H1 (cell line): Measurements from ENCODE around the gene NPC2. TPM values are rescaled to one million over a fixed set of nuclear protein-coding genes. Genes with fewer than 3 reads are reported as not detected.

Experiments used
- CTCF ChIA-PET: fragments of 300-600 bp; sonication (Branson Sonifier 250); formaldehyde crosslinking; loops from one replicate; lab custom pipeline; 2021; ENCODE audit not compliant: partially characterized antibody; lab: Charles Lee
- POLR2A ChIA-PET: fragments of 300-600 bp; sonication (Branson Sonifier 250); formaldehyde crosslinking; loops from one replicate; lab custom pipeline; 2021; ENCODE audit warnings: inconsistent platforms; ENCODE audit not compliant: partially characterized antibody; lab: Charles Lee
- DNase-seq, 2 experiments: peaks; one replicate each; pipeline versions ENCODE4 v3.0.0 to v3.0.0-alpha.2; 2010 to 2022; ENCODE audit warnings: low spot score in 2 of 2, low read depth in 1 of 2, mixed read lengths in 1 of 2
- FAIRE-seq: peaks from 2 replicates; lab custom pipeline; 2011; peaks lifted over from hg19 to GRCh38; lab: Jason Lieb, UNC
- H2AFZ ChIP-seq: 2 replicates; pipeline ENCODE4 v1.8.1; 2012; ENCODE audit warnings: low read length, inconsistent platforms
- H2AK5ac ChIP-seq: 2 replicates; pipeline ENCODE4 v1.6.1; 2013; ENCODE audit warnings: low read depth, low read length
- H2BK120ac ChIP-seq: replicated peaks from 2 replicates; pipeline ENCODE3; 2013; ENCODE audit warnings: low read depth, low read length, inconsistent platforms
- H2BK12ac ChIP-seq: 2 replicates; pipeline ENCODE4 v1.6.1; 2013; ENCODE audit warnings: low read depth, low read length
- H2BK15ac ChIP-seq: 2 replicates; pipeline ENCODE4 v1.6.1; 2013; ENCODE audit warnings: low read length
- H2BK20ac ChIP-seq: 2 replicates; pipeline ENCODE4 v1.6.1; 2013; ENCODE audit warnings: low read length
- H2BK5ac ChIP-seq: 2 replicates; pipeline ENCODE4 v1.6.1; 2013; ENCODE audit warnings: low read depth, low read length
- H3K14ac ChIP-seq: 2 replicates; pipeline ENCODE4 v1.6.1; 2013; ENCODE audit warnings: inconsistent platforms; ENCODE audit not compliant: insufficient read length
- H3K18ac ChIP-seq: 2 replicates; pipeline ENCODE4 v1.6.1; 2013; ENCODE audit warnings: low read length; ENCODE audit errors: extremely low read depth
- H3K23ac ChIP-seq: 2 replicates; pipeline ENCODE4 v1.6.1; 2013; ENCODE audit warnings: inconsistent platforms; ENCODE audit not compliant: insufficient read length
- H3K23me2 ChIP-seq: 2 replicates; pipeline ENCODE4 v1.6.1; 2013; ENCODE audit warnings: low read depth, low read length
- H3K27ac ChIP-seq: 2 replicates; pipeline ENCODE4 v1.6.1; 2011; ENCODE audit warnings: low read depth, low read length, inconsistent platforms
- H3K27me3 ChIP-seq, 4 experiments: replicated peaks in 1 of 4; 1 replicate in 1 of 4; 2 replicates in 3 of 4; pipeline versions ENCODE4 v1.6.1 to v1.8.1; 2011 to 2013; ENCODE audit warnings: low read length in 3 of 4, mild to moderate bottlenecking in 3 of 4, inconsistent platforms in 2 of 4, mixed read lengths in 2 of 4, moderate library complexity in 1 of 4; ENCODE audit not compliant: control insufficient read depth in 3 of 4, insufficient read depth in 3 of 4; ENCODE audit errors: extremely low read depth in 1 of 4
- H3K36me3 ChIP-seq, 4 experiments: 2 replicates each; pipeline versions ENCODE4 v1.6.1 to v1.8.1; 2011 to 2013; ENCODE audit warnings: mild to moderate bottlenecking in 4 of 4, low read length in 3 of 4, moderate library complexity in 2 of 4, control low read depth in 1 of 4, inconsistent platforms in 1 of 4; ENCODE audit not compliant: insufficient read depth in 4 of 4, control insufficient read depth in 2 of 4
- H3K4ac ChIP-seq: replicated peaks from 2 replicates; pipeline ENCODE3; 2013; ENCODE audit warnings: low read length, low read depth, mixed read lengths, inconsistent platforms; ENCODE audit not compliant: insufficient read length
- H3K4me1 ChIP-seq, 4 experiments: replicated peaks in 1 of 4; 1 replicate in 1 of 4; 2 replicates in 3 of 4; pipeline versions ENCODE4 v1.6.1 to v1.8.1; 2011 to 2013; ENCODE audit warnings: low read length in 3 of 4, inconsistent platforms in 2 of 4, mixed read lengths in 1 of 4; ENCODE audit not compliant: insufficient read depth in 4 of 4, control insufficient read depth in 3 of 4
- H3K4me2 ChIP-seq, 2 experiments: 2 replicates each; pipeline versions ENCODE4 v1.6.1 to v1.8.1; 2011 to 2013; ENCODE audit warnings: low read depth in 2 of 2, low read length in 2 of 2, control low read depth in 1 of 2, inconsistent platforms in 1 of 2, mild to moderate bottlenecking in 1 of 2; ENCODE audit not compliant: insufficient read depth in 1 of 2
- H3K4me3 ChIP-seq, 4 experiments: fragments of 200-600, 300-600 bp in 1 of 4; sonication (generic), shearing (Covaris generic), sonication (Bioruptor Twin) in 1 of 4; 2 replicates each; pipeline versions ENCODE4 v1.5.1 to v1.8.1; 2011 to 2016; ENCODE audit warnings: low read length in 4 of 4, low read depth in 3 of 4, control low read depth in 2 of 4, inconsistent platforms in 2 of 4, mild to moderate bottlenecking in 2 of 4, mixed read lengths in 1 of 4, moderate library complexity in 1 of 4; ENCODE audit not compliant: insufficient read depth in 2 of 4; ENCODE audit errors: extremely low read depth in 1 of 4
- H3K56ac ChIP-seq: replicated peaks from 2 replicates; pipeline ENCODE3; 2013; ENCODE audit warnings: low read depth, mild to moderate bottlenecking, mixed read lengths, low read length, inconsistent platforms; ENCODE audit not compliant: insufficient read length
- H3K79me1 ChIP-seq: 2 replicates; pipeline ENCODE4 v1.6.1; 2013; ENCODE audit warnings: low read depth, low read length, control low read depth
- H3K79me2 ChIP-seq, 2 experiments: 2 replicates each; pipeline versions ENCODE4 v1.6.1 to v1.8.1; 2012 to 2013; ENCODE audit warnings: low read length in 2 of 2, mild to moderate bottlenecking in 2 of 2, inconsistent platforms in 1 of 2; ENCODE audit not compliant: insufficient read depth in 2 of 2, control insufficient read depth in 1 of 2
- H3K9ac ChIP-seq, 4 experiments: replicated peaks in 1 of 4; 1 replicate in 1 of 4; 2 replicates in 3 of 4; pipeline versions ENCODE4 v1.6.1 to v1.8.1; 2011 to 2013; ENCODE audit warnings: low read depth in 3 of 4, low read length in 3 of 4, control low read depth in 2 of 4, mild to moderate bottlenecking in 2 of 4, moderate library complexity in 2 of 4, inconsistent platforms in 1 of 4; ENCODE audit errors: extremely low read depth in 1 of 4
- H3K9me3 ChIP-seq, 2 experiments: 2 replicates each; pipeline versions ENCODE4 v1.6.1 to v1.8.1; 2012 to 2013; ENCODE audit warnings: mild to moderate bottlenecking in 2 of 2, moderate library complexity in 2 of 2, control low read depth in 1 of 2, inconsistent platforms in 1 of 2, low read depth in 1 of 2, low read length in 1 of 2, mixed read lengths in 1 of 2; ENCODE audit not compliant: insufficient read depth in 2 of 2
- H4K20me1 ChIP-seq, 2 experiments: replicated peaks in 1 of 2; 2 replicates each; pipeline versions ENCODE3 to v1.8.1; 2011 to 2013; ENCODE audit warnings: inconsistent platforms in 2 of 2, low read length in 2 of 2, mild to moderate bottlenecking in 1 of 2; ENCODE audit not compliant: insufficient read depth in 2 of 2, control insufficient read depth in 1 of 2
- H4K5ac ChIP-seq: 2 replicates; pipeline ENCODE4 v1.6.1; 2013; ENCODE audit warnings: low read length, low read depth, mixed read lengths, inconsistent platforms; ENCODE audit not compliant: insufficient read length
- H4K8ac ChIP-seq: 2 replicates; pipeline ENCODE4 v1.8.0; 2013; ENCODE audit warnings: mild to moderate bottlenecking, moderate library complexity, low read length, inconsistent platforms; ENCODE audit not compliant: insufficient read depth; ENCODE audit errors: extremely low read depth
- H4K91ac ChIP-seq: replicated peaks from 2 replicates; pipeline ENCODE3; 2013; ENCODE audit warnings: low read length, mixed read lengths, inconsistent platforms; ENCODE audit not compliant: insufficient read length
- ATF2 ChIP-seq: IDR thresholded peaks from 2 replicates; pipeline ENCODE4 v1.6.1; 2012; ENCODE audit warnings: low read length, inconsistent platforms
- ATF3 ChIP-seq: IDR thresholded peaks from 2 replicates; pipeline ENCODE4 v1.6.1; 2011; ENCODE audit warnings: low read depth, mild to moderate bottlenecking, low read length; ENCODE audit not compliant: insufficient read depth
- BACH1 ChIP-seq: IDR thresholded peaks from 2 replicates; pipeline ENCODE4 v1.6.1; 2012; ENCODE audit warnings: low read length, improper control_type of control experiment
- BCL11A ChIP-seq, 2 experiments: IDR thresholded peaks; one replicate each; pipeline ENCODE4 v1.6.1; 2011; ENCODE audit warnings: low read depth in 2 of 2, low read length in 2 of 2, mild to moderate bottlenecking in 2 of 2
- CEBPB ChIP-seq: IDR thresholded peaks from 2 replicates; pipeline ENCODE4 v1.6.1; 2012; ENCODE audit warnings: low read depth, low read length
- CREB1 ChIP-seq: IDR thresholded peaks from 2 replicates; pipeline ENCODE4 v1.6.1; 2012; ENCODE audit warnings: inconsistent platforms
- EGR1 ChIP-seq: IDR thresholded peaks from 2 replicates; pipeline ENCODE4 v1.6.1; 2011; ENCODE audit warnings: low read depth, low read length, borderline replicate concordance
- GABPA ChIP-seq: IDR thresholded peaks from 2 replicates; pipeline ENCODE4 v1.6.1; 2011; ENCODE audit warnings: mild to moderate bottlenecking, low read length, moderate library complexity, borderline replicate concordance; ENCODE audit not compliant: insufficient read depth
- MAFK ChIP-seq: IDR thresholded peaks from 2 replicates; pipeline ENCODE4 v1.6.1; 2012; ENCODE audit warnings: low read depth, mild to moderate bottlenecking, improper control_type of control experiment, low read length
- MAX ChIP-seq: IDR thresholded peaks from 2 replicates; pipeline ENCODE4 v1.6.1; 2012; ENCODE audit warnings: inconsistent platforms
- NANOG ChIP-seq: IDR thresholded peaks from 2 replicates; pipeline ENCODE4 v1.6.1; 2011; ENCODE audit warnings: low read length, low read depth, mild to moderate bottlenecking, inconsistent platforms; ENCODE audit not compliant: insufficient read depth, poor library complexity, severe bottlenecking
- TAF7 ChIP-seq: optimal IDR thresholded peaks from 2 replicates; pipeline ENCODE3; 2011; ENCODE audit warnings: low read depth, mild to moderate bottlenecking, inconsistent platforms, low read length, moderate library complexity, borderline replicate concordance
- WGBS, 2 experiments: shearing (Covaris generic) in 1 of 2; methylation state at CpG; one replicate each; pipeline versions ENCODE4 v1.1.6 to v1.1.7; 2013 to 2015; ENCODE audit warnings: low lambda C conversion rate in 2 of 2, mixed read lengths in 2 of 2, inconsistent platforms in 1 of 2, low coverage in 1 of 2, missing lambda C conversion rate in 1 of 2; ENCODE audit not compliant: insufficient replicate concordance in 2 of 2, insufficient coverage in 1 of 2, insufficient read length in 1 of 2; ENCODE audit errors: extremely low coverage in 1 of 2, missing lambda C conversion rate in 1 of 2; 5-methylcytosine and 5-hydroxymethylcytosine counted together
- polyA plus RNA-seq, 7 experiments: library from polyadenylated mRNA; depleted of rRNA in 3 of 7; stranded (reverse) in 5 of 7; unstranded in 2 of 7; fragments of >200 nt in 5 of 7; fragments of 200-250 nt in 2 of 7; gene quantifications; 1 replicate in 5 of 7; 2 replicates in 1 of 7; 4 replicates in 1 of 7; pipeline versions ENCODE4 v1.2.1 to v1.2.3, GENCODE V29; 2011 to 2013; ENCODE audit warnings: missing spikeins in 2 of 7, mixed read lengths in 2 of 7
- total RNA-seq: library from RNA; stranded (reverse); fragmentation: NEBNext Ultra II Directional; extraction: Animal tissue kit (Norgen Biotek cat#: 25700); gene quantifications from 2 replicates; pipeline ENCODE4 v1.2.1, GENCODE V29; 2021

NPC2 gene
- total and polyA plus RNA-seq, 2 of the 8 experiments (the other 6 are each of a cell fraction or from before 2014, with no cell fraction given): 178 to 258 TPM

GRCh38 chr14:74539503-74539902 is 46.4 kb upstream of the NPC2 start:
- no peak overlapping the region for H2BK120ac ChIP-seq
- H2BK15ac ChIP-seq: no peak overlapping the region
- no peak overlapping the region for H3K27ac ChIP-seq
- no peak overlapping the region for H3K4me2 ChIP-seq
- no peak overlapping the region for H3K4me3 ChIP-seq
- H4K5ac ChIP-seq: no peak overlapping the region
- POLR2A ChIA-PET: no interaction called here
- H3K23me2 ChIP-seq: no peaks in the 10 kb centered on the region
- no peak overlapping the region for H2BK20ac ChIP-seq
- CTCF ChIA-PET: interaction anchor here (0.7 to 2.3 kb wide), 9 partner anchors 8 to 70 kb away, joined by 3 to 8 read pairs (median 5); no protein-coding TSS in a partner anchor
- no peak overlapping the region for H2AFZ ChIP-seq
- no peaks in the 10 kb centered on the region for H3K79me1 ChIP-seq
- H3K27me3 ChIP-seq: no peaks in the 10 kb centered on the region
- H4K8ac ChIP-seq: no peak overlapping the region
- no peaks in the 10 kb centered on the region for H4K20me1 ChIP-seq
- H3K4ac ChIP-seq: no peak overlapping the region
- H3K4me1 ChIP-seq: no peaks in the 10 kb centered on the region; a peak in 1 of 7 replicates
- no peak overlapping the region for H3K9ac ChIP-seq
- no peak overlapping the region for H3K23ac ChIP-seq
- no peak for FAIRE-seq
- H3K9me3 ChIP-seq: no peaks in the 10 kb centered on the region
- no peak overlapping the region for H3K56ac ChIP-seq
- WGBS, 2 experiments: 85% methylated on average over 3 of the region's 4 CpGs; no CpG with 5 or more reads in 1 of the 2 experiments
- H3K36me3 ChIP-seq: no peaks in the 10 kb centered on the region
- no peak for DNase-seq
- no peak overlapping the region for H3K14ac ChIP-seq
- H3K79me2 ChIP-seq: no peaks in the 10 kb centered on the region
- no peak overlapping the region for H4K91ac ChIP-seq
- H2AK5ac ChIP-seq: no peak overlapping the region
- H2BK5ac ChIP-seq: no peak overlapping the region
- H3K18ac ChIP-seq: no peak overlapping the region
- H2BK12ac ChIP-seq: no peak overlapping the region
- no peak for TF ChIP-seq ATF2
- TF ChIP-seq CEBPB: no peak
- no peak for TF ChIP-seq EGR1
- no peak for TF ChIP-seq GABPA
- TF ChIP-seq ATF3: no peak
- TF ChIP-seq CREB1: no peak
- TF ChIP-seq BCL11A (IDR thresholded peaks at IDR 0.05; ENCODE audit: low read depth in 2 of 2, low read length in 2 of 2): no peak
- no peak for TF ChIP-seq TAF7
- no peak for TF ChIP-seq MAFK
- no peak for TF ChIP-seq BACH1
- no peak for TF ChIP-seq NANOG
- no peak for TF ChIP-seq MAX
